NB4 (cell line): ENCODE measurements around the gene RAB12.

Experiments
- MYC ChIP-seq: IDR thresholded peaks from 2 replicates; pipeline ENCODE4 v1.6.1; 2011; ENCODE audit warnings: low read depth, low read length
- POLR2A ChIP-seq: IDR thresholded peaks from 2 replicates; pipeline ENCODE4 v1.6.1; 2011; ENCODE audit warnings: mild to moderate bottlenecking; ENCODE audit not compliant: insufficient read length; ENCODE audit errors: extremely low read depth
- TF ChIP-seq, protein P1 (sequence below): IDR thresholded peaks from one replicate; pipeline ENCODE4 v1.5.1; 2012; ENCODE audit warnings: low read depth, low read length
- TF ChIP-seq, protein P2 (sequence below): IDR thresholded peaks from 2 replicates; pipeline ENCODE4 v1.6.1; 2011; ENCODE audit warnings: low read depth, low read length

GRCh38 chr18:8562919-8563318 lies 46.3 kb upstream of the RAB12 start:
- TF ChIP-seq, protein P1, sequence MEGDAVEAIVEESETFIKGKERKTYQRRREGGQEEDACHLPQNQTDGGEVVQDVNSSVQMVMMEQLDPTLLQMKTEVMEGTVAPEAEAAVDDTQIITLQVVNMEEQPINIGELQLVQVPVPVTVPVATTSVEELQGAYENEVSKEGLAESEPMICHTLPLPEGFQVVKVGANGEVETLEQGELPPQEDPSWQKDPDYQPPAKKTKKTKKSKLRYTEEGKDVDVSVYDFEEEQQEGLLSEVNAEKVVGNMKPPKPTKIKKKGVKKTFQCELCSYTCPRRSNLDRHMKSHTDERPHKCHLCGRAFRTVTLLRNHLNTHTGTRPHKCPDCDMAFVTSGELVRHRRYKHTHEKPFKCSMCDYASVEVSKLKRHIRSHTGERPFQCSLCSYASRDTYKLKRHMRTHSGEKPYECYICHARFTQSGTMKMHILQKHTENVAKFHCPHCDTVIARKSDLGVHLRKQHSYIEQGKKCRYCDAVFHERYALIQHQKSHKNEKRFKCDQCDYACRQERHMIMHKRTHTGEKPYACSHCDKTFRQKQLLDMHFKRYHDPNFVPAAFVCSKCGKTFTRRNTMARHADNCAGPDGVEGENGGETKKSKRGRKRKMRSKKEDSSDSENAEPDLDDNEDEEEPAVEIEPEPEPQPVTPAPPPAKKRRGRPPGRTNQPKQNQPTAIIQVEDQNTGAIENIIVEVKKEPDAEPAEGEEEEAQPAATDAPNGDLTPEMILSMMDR: no peak
- TF ChIP-seq POLR2A: no peak
- TF ChIP-seq, protein P2, sequence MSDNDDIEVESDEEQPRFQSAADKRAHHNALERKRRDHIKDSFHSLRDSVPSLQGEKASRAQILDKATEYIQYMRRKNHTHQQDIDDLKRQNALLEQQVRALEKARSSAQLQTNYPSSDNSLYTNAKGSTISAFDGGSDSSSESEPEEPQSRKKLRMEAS: no peak
- no peak for TF ChIP-seq MYC
